ENCODE data around the gene CLCN7.

The CLCN7 gene

GRCh38 chr16:1422076-1422475, 52.8 kb downstream of the CLCN7 start:
- TF ChIP-seq, protein P1, sequence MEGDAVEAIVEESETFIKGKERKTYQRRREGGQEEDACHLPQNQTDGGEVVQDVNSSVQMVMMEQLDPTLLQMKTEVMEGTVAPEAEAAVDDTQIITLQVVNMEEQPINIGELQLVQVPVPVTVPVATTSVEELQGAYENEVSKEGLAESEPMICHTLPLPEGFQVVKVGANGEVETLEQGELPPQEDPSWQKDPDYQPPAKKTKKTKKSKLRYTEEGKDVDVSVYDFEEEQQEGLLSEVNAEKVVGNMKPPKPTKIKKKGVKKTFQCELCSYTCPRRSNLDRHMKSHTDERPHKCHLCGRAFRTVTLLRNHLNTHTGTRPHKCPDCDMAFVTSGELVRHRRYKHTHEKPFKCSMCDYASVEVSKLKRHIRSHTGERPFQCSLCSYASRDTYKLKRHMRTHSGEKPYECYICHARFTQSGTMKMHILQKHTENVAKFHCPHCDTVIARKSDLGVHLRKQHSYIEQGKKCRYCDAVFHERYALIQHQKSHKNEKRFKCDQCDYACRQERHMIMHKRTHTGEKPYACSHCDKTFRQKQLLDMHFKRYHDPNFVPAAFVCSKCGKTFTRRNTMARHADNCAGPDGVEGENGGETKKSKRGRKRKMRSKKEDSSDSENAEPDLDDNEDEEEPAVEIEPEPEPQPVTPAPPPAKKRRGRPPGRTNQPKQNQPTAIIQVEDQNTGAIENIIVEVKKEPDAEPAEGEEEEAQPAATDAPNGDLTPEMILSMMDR (conservative IDR thresholded peaks at IDR 0.05; ENCODE audit: low read depth, low read length) = no peak
- H3K4me3 ChIP-seq (ENCODE audit: low read length) = no peak overlapping the region
- DNase-seq (ENCODE audit: low read depth) = no peak

- TF ChIP-seq, protein P1 (conservative IDR thresholded peaks at IDR 0.05; ENCODE audit: low read depth, low read length) = no peak
- peak overlapping the region; percentile 99 for H3K4me3 ChIP-seq (ENCODE audit: low read length)
- DNase-seq (ENCODE audit: low read depth) = no peak
These were observed 54.7 kb downstream of the CLCN7 start for GRCh38 chr16:1420111-1420539.

- H3K4me3 ChIP-seq (ENCODE audit: low read length) = no peak overlapping the region
- no peak for DNase-seq (ENCODE audit: low read depth)
These were observed 58.3 kb downstream of the CLCN7 start for GRCh38 chr16:1416521-1416941.

DNA sequence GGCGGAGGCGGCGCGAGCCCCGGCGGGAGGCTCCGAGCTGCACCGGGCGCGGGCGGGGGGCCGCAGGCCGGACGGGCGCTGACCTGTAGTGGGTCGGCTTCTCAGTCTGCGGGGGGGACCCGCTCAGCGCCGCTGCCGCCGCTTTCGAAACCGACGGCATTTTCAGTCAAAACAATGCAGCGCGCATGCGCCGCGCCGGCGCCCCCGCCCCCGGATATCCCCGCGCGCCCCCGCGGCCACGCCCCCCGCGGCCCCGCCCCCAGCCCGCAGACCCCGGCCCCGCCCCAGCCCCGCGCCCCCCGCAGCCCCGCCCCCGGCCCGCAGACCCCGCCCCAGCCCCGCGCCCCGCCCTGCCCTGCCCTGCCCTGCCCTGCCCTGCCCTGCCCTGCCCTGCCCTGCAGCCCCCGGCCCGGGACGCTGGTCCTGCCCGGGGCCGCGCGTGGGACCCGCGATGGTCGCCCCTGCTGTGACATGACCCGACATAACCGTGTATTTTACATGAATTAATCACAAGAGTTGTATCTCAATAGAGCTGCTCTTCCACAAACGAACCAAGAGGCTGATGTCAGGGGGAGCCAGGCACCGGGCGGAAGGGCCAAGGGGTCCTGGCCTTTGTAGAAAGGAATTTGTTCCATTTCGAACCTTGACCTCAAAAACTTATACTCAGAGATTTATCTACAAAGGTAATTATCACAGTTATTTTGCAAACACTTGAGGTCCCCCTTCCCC, 60.1 kb downstream of the CLCN7 start, which contains the start of gene UNKL:
Gene UNKL, minus strand, starts transcription at position 173 of the 729 bp plus-strand sequence. Its CDS starts 13 bp downstream, at position 160.
- peak within 1 kb of the TSS; percentile 67 for H3K4me3 ChIP-seq (ENCODE audit: low read length)
- TF ChIP-seq, protein P1 (conservative IDR thresholded peaks at IDR 0.05; ENCODE audit: low read depth, low read length) = no peak
- no peak for DNase-seq (ENCODE audit: low read depth)

More at GRCh38 chr16:1416521-1416941, 58.3 kb downstream of the CLCN7 start:
- TF ChIP-seq, protein P1 (conservative IDR thresholded peaks at IDR 0.05; ENCODE audit: low read depth, low read length) = no peak

GRCh38 chr16:1413684-1414531, 60.9 kb downstream of the CLCN7 start:
- peak overlapping the region; percentile 67 for H3K4me3 ChIP-seq (ENCODE audit: low read length)
- DNase-seq (ENCODE audit: low read depth) = no peak
- TF ChIP-seq, protein P1 (conservative IDR thresholded peaks at IDR 0.05; ENCODE audit: low read depth, low read length) = peak; percentile 62

DNA sequence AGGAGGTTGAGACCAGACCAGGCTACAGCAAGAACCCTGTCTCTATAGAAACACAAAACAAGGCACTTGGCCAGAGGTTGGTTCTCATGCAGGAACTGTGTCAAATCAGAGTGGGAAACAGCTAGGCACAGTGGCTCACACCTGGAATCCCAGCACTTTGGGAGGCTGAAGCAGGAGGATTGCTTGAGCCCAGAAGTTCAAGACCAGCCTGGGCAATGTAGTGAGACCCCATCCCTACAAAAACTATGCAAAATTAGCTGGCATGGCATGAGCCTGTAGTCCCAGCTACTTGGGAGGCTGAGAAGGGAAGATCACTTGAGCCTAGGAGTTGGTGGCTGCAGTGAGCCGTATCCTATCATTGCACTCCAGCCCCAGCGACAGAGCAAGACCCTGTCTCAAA, 62.0 kb downstream of the CLCN7 start:
- no peak overlapping the region for H3K4me3 ChIP-seq (ENCODE audit: low read length)
- TF ChIP-seq, protein P1 (conservative IDR thresholded peaks at IDR 0.05; ENCODE audit: low read depth, low read length) = no peak
- DNase-seq (ENCODE audit: low read depth) = no peak
